Endodermal cell (in vitro differentiated cells): ENCODE measurements around the gene TAF3. TPM values are rescaled to one million over a fixed set of nuclear protein-coding genes. Genes with fewer than 3 reads are reported as not detected.
"Not testable (repeated sequence)": the region's sequence is repeated elsewhere in the genome, so short reads cannot be mapped to it uniquely, and the experiment has no call there.

ENCODE experiments used
- DNase-seq: peaks from one replicate; pipeline ENCODE4 v3.0.0-alpha.2; 2017
- H3K27ac ChIP-seq: 2 replicates; pipeline ENCODE4 v1.5.1; 2013; ENCODE audit warnings: mild to moderate bottlenecking, low read depth, low read length, moderate library complexity
- H3K27me3 ChIP-seq: 2 replicates; pipeline ENCODE4 v1.6.1; 2013; ENCODE audit warnings: mild to moderate bottlenecking, low read length, moderate library complexity; ENCODE audit not compliant: insufficient read depth, control insufficient read depth, poor library complexity, severe bottlenecking
- H3K36me3 ChIP-seq: 2 replicates; pipeline ENCODE4 v1.7.0; 2013; ENCODE audit warnings: mild to moderate bottlenecking, low read length, moderate library complexity; ENCODE audit not compliant: control insufficient read depth, insufficient read depth
- H3K4me1 ChIP-seq: one replicate; pipeline ENCODE4 v1.7.0; 2013; ENCODE audit warnings: low read length; ENCODE audit not compliant: control insufficient read depth, insufficient read depth
- H3K4me3 ChIP-seq: 2 replicates; pipeline ENCODE4 v1.5.1; 2013; ENCODE audit warnings: mild to moderate bottlenecking, low read length, moderate library complexity
- H3K9ac ChIP-seq: 2 replicates; pipeline ENCODE4 v1.6.1; 2013; ENCODE audit warnings: mild to moderate bottlenecking, low read length, moderate library complexity; ENCODE audit not compliant: poor library complexity, severe bottlenecking; ENCODE audit errors: extremely low read depth
- H3K9me3 ChIP-seq: 2 replicates; pipeline ENCODE4 v1.6.1; 2013; ENCODE audit warnings: mild to moderate bottlenecking, low read length, moderate library complexity; ENCODE audit not compliant: control insufficient read depth
- H3K27ac Mint-ChIP-seq: 2 replicates; pipeline ENCODE4 v1.8.0; 2020; ENCODE audit warnings: mixed read lengths
- H3K27me3 Mint-ChIP-seq: 2 replicates; pipeline ENCODE4 v1.8.0; 2021; ENCODE audit warnings: mild to moderate bottlenecking, mixed read lengths; ENCODE audit not compliant: insufficient read depth
- H3K36me3 Mint-ChIP-seq: 2 replicates; pipeline ENCODE4 v1.8.0; 2020; ENCODE audit warnings: low read depth, mixed read lengths
- H3K4me1 Mint-ChIP-seq: 2 replicates; pipeline ENCODE4 v1.8.0; 2020; ENCODE audit warnings: mixed read lengths
- H3K4me3 Mint-ChIP-seq: 2 replicates; pipeline ENCODE4 v1.8.0; 2020; ENCODE audit warnings: mild to moderate bottlenecking, moderate library complexity, mixed read lengths
- H3K9me3 Mint-ChIP-seq: 2 replicates; pipeline ENCODE4 v1.8.0; 2020; ENCODE audit warnings: mild to moderate bottlenecking, mixed read lengths
- WGBS, 2 experiments: methylation state at CpG; one replicate each; pipeline versions ENCODE4 v1.1.5 to v1.1.7; 2013; ENCODE audit warnings: missing lambda C conversion rate in 2 of 2, mixed read lengths in 1 of 2; ENCODE audit not compliant: insufficient coverage in 1 of 2, insufficient read length in 1 of 2; 5-methylcytosine and 5-hydroxymethylcytosine counted together
- total RNA-seq, 2 donors: library from RNA; stranded (reverse); fragmentation: NEBNext Ultra II Directional in 1 of 2; extraction: Animal tissue kit (Norgen Biotek cat#: 25700) in 1 of 2; gene quantifications; 2 replicates in 1 of 2; 3 replicates in 1 of 2; pipeline ENCODE4 v1.2.1, GENCODE V29; 2021
- TF ChIP-seq, protein P1 (sequence below): fragments of 200-600 bp; sonication (generic); conservative IDR thresholded peaks from 2 replicates; pipeline ENCODE4 v1.5.0; 2021; ENCODE audit warnings: antibody characterized with exemption, mild to moderate bottlenecking

Gene TAF3
- total RNA-seq, 2 donors from 2014 or later = 9.9 to 10.0 TPM

GRCh38 chr10:7776777-7777176, 41.5 kb upstream of the TAF3 start:
- no peak overlapping the region for H3K4me3 Mint-ChIP-seq
- no peaks in the 10 kb centered on the region for H3K27me3 Mint-ChIP-seq

GRCh38 chr10:7782194-7782593, 36.1 kb upstream of the TAF3 start:
- not testable (repeated sequence) for H3K4me3 Mint-ChIP-seq, H3K27me3 ChIP-seq, H3K27ac ChIP-seq, H3K27ac Mint-ChIP-seq, DNase-seq, H3K4me1 ChIP-seq, H3K4me1 Mint-ChIP-seq, H3K9me3 ChIP-seq, H3K9me3 Mint-ChIP-seq, H3K9ac ChIP-seq, H3K27me3 Mint-ChIP-seq, H3K4me3 ChIP-seq
- H3K36me3 ChIP-seq = peaks cover 71% of the 10 kb centered on the region
- WGBS, 2 experiments = 97% methylated on average over 6 of the region's 6 CpGs
- H3K36me3 Mint-ChIP-seq = peaks cover 60% of the 10 kb centered on the region

More at GRCh38 chr10:7776777-7777176, 41.5 kb upstream of the TAF3 start:
- H3K27ac ChIP-seq = no peak overlapping the region
- H3K9ac ChIP-seq = no peak overlapping the region
- no peak for DNase-seq
- H3K27ac Mint-ChIP-seq = no peak overlapping the region
- TF ChIP-seq, protein P1, sequence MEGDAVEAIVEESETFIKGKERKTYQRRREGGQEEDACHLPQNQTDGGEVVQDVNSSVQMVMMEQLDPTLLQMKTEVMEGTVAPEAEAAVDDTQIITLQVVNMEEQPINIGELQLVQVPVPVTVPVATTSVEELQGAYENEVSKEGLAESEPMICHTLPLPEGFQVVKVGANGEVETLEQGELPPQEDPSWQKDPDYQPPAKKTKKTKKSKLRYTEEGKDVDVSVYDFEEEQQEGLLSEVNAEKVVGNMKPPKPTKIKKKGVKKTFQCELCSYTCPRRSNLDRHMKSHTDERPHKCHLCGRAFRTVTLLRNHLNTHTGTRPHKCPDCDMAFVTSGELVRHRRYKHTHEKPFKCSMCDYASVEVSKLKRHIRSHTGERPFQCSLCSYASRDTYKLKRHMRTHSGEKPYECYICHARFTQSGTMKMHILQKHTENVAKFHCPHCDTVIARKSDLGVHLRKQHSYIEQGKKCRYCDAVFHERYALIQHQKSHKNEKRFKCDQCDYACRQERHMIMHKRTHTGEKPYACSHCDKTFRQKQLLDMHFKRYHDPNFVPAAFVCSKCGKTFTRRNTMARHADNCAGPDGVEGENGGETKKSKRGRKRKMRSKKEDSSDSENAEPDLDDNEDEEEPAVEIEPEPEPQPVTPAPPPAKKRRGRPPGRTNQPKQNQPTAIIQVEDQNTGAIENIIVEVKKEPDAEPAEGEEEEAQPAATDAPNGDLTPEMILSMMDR = no peak
- no peaks in the 10 kb centered on the region for H3K4me1 ChIP-seq
- H3K9me3 ChIP-seq = no peaks in the 10 kb centered on the region
- H3K36me3 Mint-ChIP-seq = peaks cover 70% of the 10 kb centered on the region
- H3K9me3 Mint-ChIP-seq = no peaks in the 10 kb centered on the region
- WGBS, 2 experiments = 95% methylated on average over 2 of the region's 2 CpGs; no CpG with 5 or more reads in 1 of the 2 experiments
- H3K27me3 ChIP-seq = no peaks in the 10 kb centered on the region
- H3K4me3 ChIP-seq = no peak overlapping the region
- H3K36me3 ChIP-seq = peaks cover 97% of the 10 kb centered on the region
- H3K4me1 Mint-ChIP-seq = no peaks in the 10 kb centered on the region

GRCh38 chr10:7786430-7786829, 31.9 kb upstream of the TAF3 start:
- H3K9ac ChIP-seq = no peak overlapping the region

More at GRCh38 chr10:7786430-7786829, 31.9 kb upstream of the TAF3 start:
- peak overlapping the region; percentile 96 for H3K4me3 ChIP-seq
- H3K27me3 Mint-ChIP-seq = no peaks in the 10 kb centered on the region
- H3K27ac Mint-ChIP-seq = no peak overlapping the region
- H3K27me3 ChIP-seq = no peaks in the 10 kb centered on the region
- H3K36me3 ChIP-seq = peaks cover 41% of the 10 kb centered on the region
- H3K27ac ChIP-seq = no peak overlapping the region
- no peaks in the 10 kb centered on the region for H3K9me3 ChIP-seq
- peaks cover 18% of the 10 kb centered on the region for H3K4me1 Mint-ChIP-seq
- WGBS, 2 experiments = 97 to 100% methylated on average over 2 to 3 of the region's 3 CpGs
- peaks cover 31% of the 10 kb centered on the region for H3K36me3 Mint-ChIP-seq
- H3K4me3 Mint-ChIP-seq = no peak overlapping the region
- DNase-seq = no peak
- TF ChIP-seq, protein P1 = no peak
- H3K4me1 ChIP-seq = peaks cover 3% of the 10 kb centered on the region
- H3K9me3 Mint-ChIP-seq = no peaks in the 10 kb centered on the region
